Coronary artery (tissue), 2 donors: ENCODE results near the gene GABRG3.

Experiments
- DNase-seq: peaks from one replicate; pipeline ENCODE4 v3.0.0-alpha.2; 2017; ENCODE audit warnings: low spot score
- H3K27ac ChIP-seq, 2 donors: fragments of 200-600 bp; sonication (generic); one replicate each; pipeline ENCODE4 v1.5.1; 2016 to 2019
- H3K4me3 ChIP-seq: fragments of 200-600 bp; sonication (generic); 2 replicates; pipeline ENCODE4 v1.5.1; 2016; ENCODE audit warnings: mild to moderate bottlenecking, moderate library complexity
- TF ChIP-seq, protein P1 (sequence below): fragments of 200-600 bp; sonication (generic); IDR thresholded peaks from one replicate; pipeline ENCODE4 v1.5.1; 2019; ENCODE audit warnings: antibody characterized with exemption

The GABRG3 gene

DNA sequence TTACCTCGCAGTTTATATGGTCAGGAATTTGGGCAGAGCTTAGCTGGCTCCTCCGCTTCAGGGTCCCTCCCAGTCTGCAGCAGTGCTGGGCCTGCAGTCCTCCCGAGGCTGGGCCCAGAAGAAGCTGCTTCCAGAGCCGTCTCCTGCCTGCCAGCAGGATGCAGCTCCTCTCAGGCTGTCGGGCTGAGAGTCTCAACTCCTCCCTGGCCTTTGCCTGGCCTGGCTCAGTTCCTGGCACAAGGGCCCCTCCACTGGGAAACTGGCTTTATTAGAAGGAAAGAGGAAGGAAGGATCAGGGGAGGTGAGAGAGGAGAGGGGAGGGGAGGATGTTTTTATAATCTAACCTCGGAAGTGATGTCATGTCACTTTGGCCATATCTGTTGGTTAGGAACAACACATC is 72.8 kb downstream of the GABRG3 start:
- no peak for DNase-seq
- TF ChIP-seq, protein P1, sequence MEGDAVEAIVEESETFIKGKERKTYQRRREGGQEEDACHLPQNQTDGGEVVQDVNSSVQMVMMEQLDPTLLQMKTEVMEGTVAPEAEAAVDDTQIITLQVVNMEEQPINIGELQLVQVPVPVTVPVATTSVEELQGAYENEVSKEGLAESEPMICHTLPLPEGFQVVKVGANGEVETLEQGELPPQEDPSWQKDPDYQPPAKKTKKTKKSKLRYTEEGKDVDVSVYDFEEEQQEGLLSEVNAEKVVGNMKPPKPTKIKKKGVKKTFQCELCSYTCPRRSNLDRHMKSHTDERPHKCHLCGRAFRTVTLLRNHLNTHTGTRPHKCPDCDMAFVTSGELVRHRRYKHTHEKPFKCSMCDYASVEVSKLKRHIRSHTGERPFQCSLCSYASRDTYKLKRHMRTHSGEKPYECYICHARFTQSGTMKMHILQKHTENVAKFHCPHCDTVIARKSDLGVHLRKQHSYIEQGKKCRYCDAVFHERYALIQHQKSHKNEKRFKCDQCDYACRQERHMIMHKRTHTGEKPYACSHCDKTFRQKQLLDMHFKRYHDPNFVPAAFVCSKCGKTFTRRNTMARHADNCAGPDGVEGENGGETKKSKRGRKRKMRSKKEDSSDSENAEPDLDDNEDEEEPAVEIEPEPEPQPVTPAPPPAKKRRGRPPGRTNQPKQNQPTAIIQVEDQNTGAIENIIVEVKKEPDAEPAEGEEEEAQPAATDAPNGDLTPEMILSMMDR = no peak
- H3K27ac ChIP-seq = no peak overlapping the region
- H3K4me3 ChIP-seq = no peak overlapping the region

DNA sequence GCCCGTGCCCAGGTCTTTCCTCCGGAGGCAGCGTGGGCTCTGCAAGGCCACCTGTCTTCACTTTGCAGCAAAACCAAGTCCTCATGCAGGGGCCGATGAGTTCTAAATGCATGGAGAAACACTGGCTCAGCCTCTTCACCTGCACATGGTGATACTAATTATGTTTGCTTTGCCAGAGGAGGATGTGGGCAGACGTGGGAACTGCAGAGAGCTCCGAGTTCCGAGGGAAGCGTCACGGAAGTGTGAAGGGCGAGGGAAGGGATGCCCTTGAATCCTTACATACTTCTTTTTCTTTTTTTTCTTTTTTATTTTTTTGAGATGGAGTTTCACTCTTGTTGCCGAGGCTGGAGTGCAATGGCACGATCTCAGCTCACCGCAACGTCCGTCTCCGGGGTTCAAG is 74.8 kb downstream of the GABRG3 start:
- TF ChIP-seq, protein P1 = no peak

GRCh38 chr15:27046880-27047279 is 75.9 kb downstream of the GABRG3 start:
- H3K27ac ChIP-seq = no peak overlapping the region
- no peak for DNase-seq
- TF ChIP-seq, protein P1 = no peak
- H3K4me3 ChIP-seq = no peak overlapping the region

More for the DNA sequence above, 74.8 kb downstream of the GABRG3 start:
- no peak overlapping the region for H3K27ac ChIP-seq
- H3K4me3 ChIP-seq = no peak overlapping the region
- no peak for DNase-seq

- Histone ChIP-seq H3K27ac (no peak overlapping the region), H3K4me3 (no peak overlapping the region)
- TF ChIP-seq, protein P1 = no peak
- DNase-seq = no peak
Measured at GRCh38 chr15:27050163-27050562, 79.2 kb downstream of the GABRG3 start.

GRCh38 chr15:27054426-27054825 is 83.4 kb downstream of the GABRG3 start:
- Histone ChIP-seq H3K27ac (no peak overlapping the region), H3K4me3 (no peak overlapping the region)
- TF ChIP-seq, protein P1 = no peak
- DNase-seq = no peak

DNA sequence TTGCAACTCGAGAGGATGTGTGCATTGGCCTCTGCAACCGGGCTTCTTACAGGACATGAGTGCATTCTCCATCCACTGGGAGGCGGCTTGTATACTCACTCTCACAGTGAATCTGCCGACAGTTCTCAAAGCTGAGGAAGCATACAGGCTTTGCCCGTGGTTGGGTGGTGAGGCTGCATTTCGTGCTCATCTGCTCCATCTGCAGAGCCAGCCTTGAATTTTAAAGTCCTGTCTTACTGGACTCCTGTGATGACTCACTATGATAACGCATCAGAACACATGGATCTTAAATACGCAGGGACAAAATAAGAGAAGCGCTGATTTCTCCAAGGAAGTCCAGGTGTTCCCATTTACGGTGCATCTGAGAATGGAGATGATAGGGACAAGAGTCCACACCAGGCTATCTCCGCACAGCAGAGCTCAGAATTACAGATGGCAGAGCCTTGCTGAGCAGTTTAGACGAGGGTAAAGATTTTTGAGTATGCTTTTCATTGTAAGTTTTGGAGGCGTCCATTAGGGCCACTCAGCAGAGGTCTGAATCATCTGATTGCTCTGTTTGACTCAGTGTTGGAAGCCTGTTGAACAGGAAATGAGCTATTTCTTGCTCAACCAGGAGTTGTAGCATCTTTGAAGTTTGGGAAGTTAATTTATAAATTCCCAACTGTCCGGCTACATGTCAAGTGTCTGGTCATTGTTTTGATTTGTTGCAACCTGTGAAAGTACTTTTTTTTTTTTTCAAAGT is 87.1 kb downstream of the GABRG3 start:
- Histone ChIP-seq H3K27ac (no peak overlapping the region), H3K4me3 (no peak overlapping the region)
- no peak for DNase-seq
- TF ChIP-seq, protein P1 = no peak

DNA sequence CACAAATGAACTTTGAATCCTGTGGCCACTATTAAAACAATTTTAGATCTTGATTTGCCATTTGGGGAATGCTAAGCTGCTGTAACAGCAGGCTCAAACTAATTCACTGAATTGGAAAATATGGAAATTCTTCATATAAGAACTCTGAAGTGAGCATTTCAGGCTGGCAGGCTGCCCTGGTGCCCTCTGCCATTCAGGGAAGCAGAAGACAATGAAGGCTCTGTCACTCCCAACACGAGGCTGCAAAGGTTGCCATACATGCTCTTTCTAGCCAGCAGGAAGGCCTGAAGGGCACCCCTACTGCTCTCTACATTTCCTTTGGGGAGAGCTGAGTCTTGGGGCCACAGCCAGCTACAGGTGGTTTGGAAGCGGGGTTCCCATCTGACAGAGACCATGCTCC is 88.0 kb downstream of the GABRG3 start:
- TF ChIP-seq, protein P1 = no peak
- H3K27ac ChIP-seq = no peak overlapping the region
- no peak for DNase-seq
- H3K4me3 ChIP-seq = no peak overlapping the region
